ENCODE measurements around the gene LRIG3.
"Not testable (repeated sequence)": the region's sequence is repeated elsewhere in the genome, so short reads cannot be mapped to it uniquely, and the experiment has no call there.

DNA sequence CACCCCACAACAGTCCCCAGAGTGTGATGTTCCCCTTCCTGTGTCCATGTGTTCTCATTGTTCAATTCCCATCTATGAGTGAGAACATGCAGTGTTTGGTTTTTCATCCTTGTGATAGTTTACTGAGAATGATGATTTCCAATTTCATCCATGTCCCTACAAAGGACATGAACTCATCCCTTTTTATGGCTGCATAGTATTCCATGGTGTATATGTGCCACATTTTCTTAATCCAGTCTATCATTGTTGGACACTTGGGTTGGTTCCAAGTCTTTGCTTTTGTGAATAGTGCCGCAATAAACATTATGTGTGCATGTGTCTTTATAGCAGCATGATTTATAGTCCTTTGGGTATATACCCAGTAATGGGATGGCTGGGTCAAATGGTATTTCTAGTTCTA, 17.6 kb downstream of the LRIG3 start:
- TF ChIP-seq POLR2A (IDR thresholded peaks at IDR 0.05; ENCODE audit: low read length); GATA1 (IDR thresholded peaks at IDR 0.05; ENCODE audit: low read depth, low read length): not testable (repeated sequence)

Measured in erythroblast (primary cell).